AG09309 (cell line): Measurements from ENCODE around the gene TRAF6.

Experiments used
- DNase-seq: peaks from one replicate; pipeline ENCODE4 v3.0.0-alpha.2; 2010; ENCODE audit warnings: low read depth
- H3K4me3 ChIP-seq: 2 replicates; pipeline ENCODE4 v1.5.1; 2011; ENCODE audit warnings: mild to moderate bottlenecking, low read depth, low read length, moderate library complexity; ENCODE audit not compliant: control insufficient read depth
- CTCF ChIP-seq: IDR thresholded peaks from 2 replicates; pipeline ENCODE4 v1.5.1; 2011; ENCODE audit warnings: mild to moderate bottlenecking, low read depth, low read length, inconsistent platforms; ENCODE audit not compliant: insufficient read depth, control insufficient read depth; ENCODE audit errors: missing control alignments

Gene TRAF6

DNA sequence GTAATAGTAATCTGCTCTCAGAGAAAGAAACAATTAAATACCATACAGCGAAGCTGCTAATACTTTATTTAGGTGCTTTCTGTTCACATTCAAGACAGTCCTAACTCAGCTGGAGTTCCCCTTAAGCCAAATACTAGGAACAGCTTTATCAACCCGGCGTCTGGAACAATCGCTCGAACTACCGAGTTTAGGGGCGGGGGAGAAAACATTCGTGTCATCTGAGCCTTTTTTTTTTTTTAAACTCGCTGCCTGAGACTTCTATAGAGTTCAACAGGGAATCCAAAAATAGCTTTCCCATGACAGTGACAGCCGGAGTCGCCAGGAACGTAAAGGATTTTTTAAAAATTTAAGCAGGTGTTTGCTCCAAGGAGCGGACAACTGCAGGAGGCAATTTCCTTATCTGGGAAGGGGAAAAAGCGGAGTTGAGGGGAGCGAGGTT, 852 bp downstream of the TRAF6 start:
- TF ChIP-seq CTCF = no peak
- DNase-seq = no peak
- H3K4me3 ChIP-seq = peak overlapping the region; percentile 79

GRCh38 chr11:36508743-36509142, 1.3 kb downstream of the TRAF6 start:
- no peak for TF ChIP-seq CTCF
- H3K4me3 ChIP-seq = peak overlapping the region; percentile 79
- DNase-seq = no peak

DNA sequence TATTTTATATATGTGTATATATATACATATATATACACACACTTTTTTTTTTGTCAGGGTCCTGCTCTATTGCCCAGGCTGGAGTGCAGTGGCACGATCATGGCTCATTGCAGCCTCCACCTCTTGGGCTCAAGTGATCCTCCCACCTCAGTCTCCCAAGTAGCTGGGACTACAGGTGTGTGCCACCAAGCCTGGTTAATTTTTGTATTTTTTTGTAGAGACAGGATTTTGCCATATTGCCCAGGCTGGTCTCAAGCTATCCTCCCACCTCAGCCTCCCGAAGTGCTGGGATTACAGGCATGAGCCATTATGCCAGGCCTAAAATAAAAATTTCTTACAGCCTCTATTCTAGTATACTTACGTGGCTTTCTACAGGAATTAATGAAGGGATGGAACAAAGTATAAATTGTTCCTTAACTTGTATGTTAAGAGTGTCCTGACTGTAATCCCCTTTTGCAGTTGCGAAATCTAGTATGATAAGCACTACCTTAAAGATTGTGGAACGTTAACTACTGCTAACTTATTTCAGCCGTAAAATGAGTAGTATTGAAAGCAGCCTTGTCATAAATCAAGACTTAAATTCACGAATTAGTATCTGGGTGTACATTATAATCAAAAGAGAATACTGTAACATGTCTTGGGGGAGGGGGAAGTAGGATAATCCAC, 2.1 kb downstream of the TRAF6 start:
- TF ChIP-seq CTCF = no peak
- H3K4me3 ChIP-seq = no peak overlapping the region
- no peak for DNase-seq

DNA sequence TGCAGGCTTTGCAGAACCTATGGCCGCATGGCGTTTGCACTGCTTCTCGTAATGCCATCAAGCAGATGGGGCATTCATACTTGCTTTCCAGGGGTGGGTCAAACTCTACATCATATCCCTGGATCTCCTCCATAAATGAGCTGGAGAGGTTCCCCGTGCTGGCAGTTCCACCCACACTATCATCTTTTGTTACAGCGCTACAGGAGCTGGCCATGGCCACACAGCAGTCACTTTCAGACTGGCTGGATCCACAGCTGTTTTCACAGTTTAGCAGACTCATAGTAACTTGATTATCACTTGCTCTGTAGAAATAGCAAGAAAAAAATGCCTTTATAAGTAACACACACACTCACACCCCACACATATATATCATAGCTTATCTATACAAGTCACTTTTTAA, 8.8 kb downstream of the TRAF6 start:
- no peak overlapping the region for H3K4me3 ChIP-seq
- no peak for DNase-seq
- no peak for TF ChIP-seq CTCF

GRCh38 chr11:36500315-36500721, 9.8 kb downstream of the TRAF6 start:
- TF ChIP-seq CTCF = no peak
- peak; percentile 71 for DNase-seq
- H3K4me3 ChIP-seq = no peak overlapping the region

- no peak for DNase-seq
- TF ChIP-seq CTCF = no peak
- no peak overlapping the region for H3K4me3 ChIP-seq
These were observed 10.8 kb downstream of the TRAF6 start for GRCh38 chr11:36499315-36499714.
